GM18868 (cell line): ENCODE results near the gene IGLL5.

Experiments used
- ATAC-seq: cut with Tn5 transposase; IDR thresholded peaks from one replicate; pipeline ENCODE4 v1.9.1; 2021; ENCODE audit warnings: mild to moderate bottlenecking, moderate library complexity; ENCODE audit not compliant: unreplicated experiment

The IGLL5 gene

GRCh38 chr22:22936915-22937656 is 49.5 kb downstream of the IGLL5 start:
- no peak for ATAC-seq

DNA sequence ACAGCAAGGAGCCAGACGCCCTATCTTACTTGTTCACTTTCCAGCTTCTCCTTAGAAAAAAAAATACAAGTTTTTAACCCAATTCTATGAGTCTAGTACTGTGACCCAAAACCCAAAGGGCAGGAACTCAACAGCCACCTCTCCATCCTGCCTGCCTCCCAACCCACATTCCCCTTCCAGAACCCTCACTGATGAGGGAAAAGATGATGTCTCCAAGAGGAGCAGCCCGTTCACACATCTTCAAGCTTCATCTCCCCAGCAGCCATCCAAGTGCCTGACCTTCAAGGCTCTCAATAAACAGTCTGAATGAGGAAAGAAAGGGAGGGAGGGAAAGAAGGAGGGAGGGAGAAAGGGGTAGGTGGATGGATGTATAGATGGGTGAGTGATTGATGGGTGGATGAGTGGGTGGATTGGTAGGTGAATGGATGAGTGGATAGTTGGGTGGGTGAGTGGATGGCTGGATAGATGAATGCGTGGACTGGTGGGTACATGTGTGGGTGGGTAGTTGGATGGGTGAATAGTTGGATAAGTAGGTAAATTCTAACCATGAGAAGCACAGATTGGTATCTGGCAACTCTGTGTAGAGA is 50.4 kb downstream of the IGLL5 start:
- ATAC-seq = no peak

DNA sequence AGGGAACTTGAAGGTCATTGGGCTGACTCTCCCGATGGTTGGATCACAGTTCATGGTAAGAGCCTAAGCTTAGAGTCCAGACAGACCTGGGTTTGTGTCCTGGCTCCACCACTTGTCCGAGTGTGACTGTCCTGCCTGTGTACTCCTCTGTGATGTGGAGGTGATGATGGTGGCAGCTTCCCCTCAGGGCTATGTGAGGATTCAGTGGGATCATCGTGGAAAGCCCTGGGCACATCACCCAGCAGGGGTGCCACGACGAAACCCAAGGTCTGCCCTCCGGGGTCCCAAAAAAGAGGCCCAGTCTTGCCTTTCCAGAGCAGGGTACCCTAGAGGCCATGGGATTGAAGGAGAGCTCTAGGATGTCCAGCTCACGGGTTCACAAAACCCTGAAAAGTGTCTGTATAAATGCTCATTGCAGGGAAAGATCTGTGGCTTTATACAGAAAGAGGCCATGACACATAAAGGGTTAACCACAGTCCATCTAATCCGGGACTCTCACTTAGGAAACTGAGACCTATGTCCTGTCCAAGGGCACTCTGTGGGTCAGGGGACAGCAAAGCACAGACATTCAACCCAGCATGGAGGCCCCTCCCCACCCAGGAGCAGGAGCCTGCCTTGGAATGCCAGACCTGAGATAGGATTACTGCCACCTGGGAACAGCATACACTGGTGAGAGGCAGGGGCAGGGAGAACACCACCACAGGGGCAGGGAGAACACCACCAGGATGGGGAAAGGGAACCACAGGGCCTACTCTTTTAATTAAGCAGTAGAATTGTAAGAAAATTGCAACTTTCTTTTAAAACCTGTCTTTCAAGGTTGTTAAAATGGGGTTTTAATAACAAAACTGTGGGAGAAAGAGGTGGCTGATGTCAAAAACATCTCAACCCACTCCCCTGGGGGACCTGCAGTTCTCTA is 51.3 kb downstream of the IGLL5 start:
- ATAC-seq = no peak

DNA sequence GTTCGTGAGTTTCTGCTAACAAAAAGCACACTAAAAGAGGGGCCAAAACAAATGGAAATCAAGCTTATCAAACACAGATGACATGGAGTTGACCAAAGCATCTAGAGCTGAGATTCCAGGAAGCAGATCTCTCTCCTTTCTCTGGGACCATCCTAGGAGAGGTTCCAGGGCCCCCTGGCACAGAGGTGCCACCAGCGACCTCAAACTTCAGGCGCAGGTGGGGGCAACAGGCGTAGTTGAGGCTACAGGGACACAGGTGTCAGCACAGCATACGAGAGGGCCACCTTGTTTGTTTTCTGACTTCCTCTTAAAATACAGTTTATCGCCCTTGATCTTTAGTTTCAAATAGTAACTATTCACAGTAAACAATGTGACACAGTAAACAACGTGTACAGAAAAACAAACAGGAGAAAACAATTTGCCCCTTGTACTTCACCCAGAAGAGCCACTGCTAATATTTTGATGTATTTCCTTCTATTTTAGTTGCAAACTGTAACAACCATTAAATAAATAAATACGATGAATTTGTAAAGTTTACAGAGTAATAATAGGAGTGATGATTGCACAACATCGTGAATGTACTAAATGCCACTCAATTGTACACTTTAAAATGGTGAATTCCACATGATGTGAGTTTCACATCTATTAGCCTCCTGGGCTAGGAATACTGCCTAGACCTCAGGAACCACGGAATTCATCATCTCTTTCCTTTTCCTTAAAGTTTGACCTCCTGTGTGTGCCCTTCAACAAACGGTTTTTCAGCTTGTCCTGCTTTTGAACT is 52.2 kb downstream of the IGLL5 start:
- no peak for ATAC-seq

DNA sequence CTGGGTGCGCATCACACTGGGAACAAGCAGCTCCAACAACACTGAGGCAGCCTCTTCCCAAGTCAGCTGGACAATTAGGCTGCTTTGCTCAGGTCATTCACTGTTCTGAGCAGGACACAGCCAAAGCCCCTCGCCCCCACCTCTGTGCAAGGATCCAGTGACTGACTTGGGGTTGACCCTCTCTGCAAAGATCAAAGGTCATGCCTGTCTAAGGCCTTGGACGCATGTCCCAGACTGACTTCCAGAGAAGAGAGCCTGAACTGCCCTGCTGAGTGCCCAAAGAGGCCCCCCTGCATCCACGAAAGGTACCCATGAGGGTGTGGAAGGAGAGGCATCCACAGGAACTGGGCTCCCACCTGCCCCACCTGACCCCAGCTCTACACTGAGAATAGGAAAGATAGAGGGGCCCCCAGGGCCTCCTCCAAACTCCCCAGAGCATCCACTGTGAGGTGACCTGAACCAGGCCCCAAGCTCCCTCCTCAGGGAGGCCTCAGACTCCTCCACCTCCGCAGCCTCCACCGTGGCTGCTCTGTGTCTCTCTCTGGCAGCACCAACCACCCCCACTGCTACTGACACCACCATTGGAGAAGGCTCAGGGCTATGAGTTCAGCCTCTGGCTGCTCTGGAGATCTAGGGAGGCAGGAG is 53.5 kb downstream of the IGLL5 start:
- ATAC-seq = no peak

GRCh38 chr22:22941831-22942510 is 54.4 kb downstream of the IGLL5 start:
- no peak for ATAC-seq

- no peak for ATAC-seq
Observed at GRCh38 chr22:22942511-22943329, 55.1 kb downstream of the IGLL5 start.

DNA sequence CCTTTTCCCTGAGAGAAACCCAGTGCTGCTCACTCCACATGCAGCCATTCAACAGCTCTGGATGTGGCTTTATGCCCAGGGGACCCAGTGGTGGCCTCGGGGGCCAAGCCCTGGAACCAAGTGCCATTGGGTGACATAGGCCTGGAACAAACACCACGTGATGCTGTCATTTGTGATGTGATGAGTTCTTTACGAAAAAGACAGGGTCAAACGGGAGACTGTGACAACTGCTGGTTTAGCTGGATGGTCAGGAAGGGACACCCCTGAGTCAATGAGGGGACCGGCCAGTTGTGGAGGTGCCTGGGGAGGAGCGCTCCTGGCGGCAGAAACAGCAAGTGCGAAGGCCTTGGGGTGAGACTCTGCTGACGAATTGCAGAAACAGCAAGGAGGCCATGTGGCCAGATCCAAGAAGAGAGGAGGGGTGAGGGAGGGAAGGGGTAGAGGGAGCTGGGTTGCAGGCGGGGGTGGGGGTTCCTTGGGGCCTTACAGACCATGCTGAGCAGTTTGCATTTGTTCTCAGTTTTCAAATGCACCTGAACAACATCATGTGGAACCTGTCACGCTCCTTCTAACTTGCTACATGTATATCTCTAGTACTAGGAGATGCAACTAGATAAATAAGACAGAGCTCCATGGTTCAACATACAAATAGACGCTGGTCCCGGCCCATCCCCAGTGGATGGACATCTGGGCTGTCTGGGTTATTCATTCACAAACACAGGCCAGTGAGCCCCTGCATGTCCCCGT is 56.1 kb downstream of the IGLL5 start:
- no peak for ATAC-seq

DNA sequence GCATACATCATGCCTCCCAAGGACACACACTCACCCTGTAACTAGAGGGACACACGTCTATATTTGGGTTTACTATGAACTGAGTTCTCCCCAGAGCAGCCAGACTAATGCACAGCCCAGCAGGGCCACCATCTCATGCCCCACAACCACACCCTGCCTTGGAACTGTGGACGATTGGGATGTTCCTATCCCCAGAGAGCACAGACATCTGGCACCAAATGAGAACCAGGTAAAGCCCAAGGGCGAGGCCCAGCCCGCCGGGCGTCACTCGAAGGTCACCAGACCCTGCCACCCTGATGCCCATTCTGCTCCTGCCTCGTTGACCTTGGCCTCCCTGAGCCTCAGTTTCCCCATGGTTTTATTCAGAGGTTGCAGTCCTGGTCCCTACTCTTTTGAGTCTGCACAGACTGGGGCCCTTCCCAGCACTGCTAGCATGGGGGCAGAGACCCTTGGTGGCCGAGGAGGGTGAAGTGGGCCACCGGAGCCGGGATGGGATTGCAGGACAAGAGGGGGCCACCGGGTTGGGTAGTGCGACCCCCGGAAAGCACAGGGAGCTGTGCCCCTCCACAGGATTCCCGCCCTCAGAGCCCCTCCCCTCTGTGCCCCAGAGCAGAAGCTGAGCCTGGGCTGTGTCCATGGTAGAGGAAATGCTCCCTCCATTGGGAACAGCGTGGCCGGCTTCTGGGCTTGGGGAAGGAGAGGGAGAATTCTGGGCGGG is 56.8 kb downstream of the IGLL5 start:
- no peak for ATAC-seq

DNA sequence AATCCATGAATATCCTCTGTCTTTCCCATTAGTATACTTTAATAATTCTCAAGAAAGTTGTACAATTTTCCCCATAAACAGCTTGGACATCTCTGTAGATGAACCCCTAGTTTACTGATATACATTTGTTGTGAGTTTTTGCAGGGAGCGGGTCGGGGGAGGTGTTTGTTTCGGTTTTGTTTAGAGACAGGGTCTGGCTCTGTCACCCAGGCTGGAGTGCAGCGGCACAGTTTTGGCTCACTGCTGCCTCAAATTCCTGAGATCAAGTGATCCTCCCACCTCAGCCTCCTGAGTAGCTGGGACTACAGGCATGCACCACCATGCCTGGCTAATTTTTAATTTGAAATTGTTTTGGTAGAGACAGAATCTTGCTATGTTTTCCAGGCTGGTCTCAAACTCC is 57.6 kb downstream of the IGLL5 start:
- ATAC-seq = no peak
